OCI-LY7 (cell line): ENCODE results near the gene UMPS. TPM values are rescaled to one million over a fixed set of nuclear protein-coding genes. Genes with fewer than 3 reads are reported as not detected.

Experiments
- BruUV-seq: library from RNA; stranded (reverse); fragments of 400-500 nt; replicated peaks from 2 replicates; lab custom pipeline; 2021; lab: Mats Ljungman, UMichigan
- CTCF ChIA-PET: fragments of 300-600 bp; sonication (Branson Sonifier 250); formaldehyde crosslinking; loops from one replicate; lab custom pipeline; 2022; ENCODE audit warnings: antibody characterized with exemption; ENCODE audit not compliant: unreplicated experiment; lab: Charles Lee
- POLR2A ChIA-PET: fragments of 300-600 bp; sonication (Branson Sonifier 250); formaldehyde crosslinking; loops from one replicate; lab custom pipeline; 2022; ENCODE audit warnings: antibody characterized with exemption; lab: Charles Lee
- DNase-seq: peaks from one replicate; pipeline ENCODE4 v3.0.0-alpha.2; 2015; ENCODE audit warnings: low spot score
- H2AFZ ChIP-seq: fragments of 200-600 bp; sonication (generic), shearing (Covaris generic); 2 replicates; pipeline ENCODE4 v1.6.1; 2014; ENCODE audit warnings: mild to moderate bottlenecking, antibody characterized with exemption, low read length, moderate library complexity
- H3K27ac ChIP-seq: fragments of 200-600 bp; sonication (generic); 2 replicates; pipeline ENCODE4 v1.5.1; 2014; ENCODE audit warnings: mixed run types, low read depth, mild to moderate bottlenecking, moderate library complexity, low read length, inconsistent platforms; ENCODE audit not compliant: poor library complexity, severe bottlenecking
- H3K36me3 ChIP-seq: fragments of 200-600 bp; sonication (generic); 2 replicates; pipeline ENCODE4 v1.6.1; 2014; ENCODE audit warnings: mild to moderate bottlenecking, antibody characterized with exemption, low read length, moderate library complexity, mixed read lengths; ENCODE audit not compliant: insufficient read depth
- H3K4me1 ChIP-seq: fragments of 200-600 bp; sonication (generic); 2 replicates; pipeline ENCODE4 v1.5.1; 2014; ENCODE audit warnings: mild to moderate bottlenecking, low read length; ENCODE audit not compliant: insufficient read depth, poor library complexity, severe bottlenecking
- H3K4me2 ChIP-seq: fragments of 200-600 bp; sonication (generic); 2 replicates; pipeline ENCODE4 v1.6.1; 2014; ENCODE audit warnings: mild to moderate bottlenecking, low read length
- H3K4me3 ChIP-seq: fragments of 200-600 bp; sonication (generic); 2 replicates; pipeline ENCODE4 v1.5.1; 2014; ENCODE audit warnings: mild to moderate bottlenecking, low read depth, low read length; ENCODE audit not compliant: poor library complexity, severe bottlenecking
- H3K79me2 ChIP-seq: fragments of 200-600 bp; sonication (generic); 2 replicates; pipeline ENCODE4 v1.6.1; 2016; ENCODE audit warnings: low read depth, mild to moderate bottlenecking, low read length, moderate library complexity, mixed read lengths; ENCODE audit not compliant: insufficient read depth
- H3K9me2 ChIP-seq: fragments of 200-600 bp; sonication (generic); 2 replicates; pipeline ENCODE4 v1.6.1; 2016; ENCODE audit warnings: mild to moderate bottlenecking, low read length, mixed read lengths; ENCODE audit not compliant: insufficient read depth
- H3K9me3 ChIP-seq: fragments of 200-600 bp; sonication (generic); 2 replicates; pipeline ENCODE4 v1.6.1; 2014; ENCODE audit warnings: mild to moderate bottlenecking, mixed run types, low read length, mixed read lengths
- H4K20me1 ChIP-seq: fragments of 200-600 bp; sonication (generic); 2 replicates; pipeline ENCODE4 v1.6.1; 2014; ENCODE audit warnings: mild to moderate bottlenecking, antibody characterized with exemption, low read length, moderate library complexity, mixed read lengths; ENCODE audit not compliant: insufficient read depth
- CTCF ChIP-seq: fragments of 200-600 bp; sonication (generic); conservative IDR thresholded peaks from 2 replicates; pipeline ENCODE4 v1.5.1; 2014; ENCODE audit warnings: mild to moderate bottlenecking, antibody characterized with exemption, low read length, moderate library complexity, mixed read lengths
- EZH2phosphoT487 ChIP-seq: fragments of 200-600 bp; sonication (generic); IDR thresholded peaks from 2 replicates; pipeline ENCODE4 v1.6.1; 2018; ENCODE audit warnings: low read depth, borderline replicate concordance, mild to moderate bottlenecking, mixed run types, antibody characterized with exemption, low read length, moderate library complexity, mixed read lengths
- intact Hi-C: fragments of 100-400 bp; cut with micrococcal nuclease; formaldehyde crosslinking; loops from one replicate; pipeline ENCODE4 v1.10.0; 2022; ENCODE audit not compliant: unreplicated experiment
- total RNA-seq, 2 experiments: library from RNA; depleted of rRNA in 1 of 2; stranded (reverse); fragments of >200 nt in 1 of 2; shearing (Covaris generic) in 1 of 2; gene quantifications; 2 replicates each; pipeline ENCODE4 v1.2.3, GENCODE V29; 2014 to 2022

Gene UMPS
- total RNA-seq, 2 experiments from 2014 or later = 24.8 to 62.7 TPM

GRCh38 chr3:124685481-124685880 is 44.8 kb upstream of the UMPS start:
- H3K9me3 ChIP-seq = no peaks in the 10 kb centered on the region
- POLR2A ChIA-PET = no interaction called here
- no TSS peak for BruUV-seq
- H3K4me1 ChIP-seq = no peaks in the 10 kb centered on the region
- no peaks in the 10 kb centered on the region for H3K79me2 ChIP-seq
- no peaks in the 10 kb centered on the region for H4K20me1 ChIP-seq
- H3K9me2 ChIP-seq = no peaks in the 10 kb centered on the region
- H2AFZ ChIP-seq = no peak overlapping the region
- H3K4me3 ChIP-seq = no peak overlapping the region
- intact Hi-C loops = no loop called here
- no peak for DNase-seq
- CTCF ChIA-PET = interaction anchor here (0.6 kb wide), 1 partner anchor 1560 kb away, joined by 3 read pairs; no protein-coding TSS in a partner anchor
- TF ChIP-seq CTCF = no peak
- no peak for TF ChIP-seq EZH2phosphoT487
- H3K4me2 ChIP-seq = no peak overlapping the region
- H3K36me3 ChIP-seq = no peaks in the 10 kb centered on the region
- H3K27ac ChIP-seq = no peak overlapping the region

GRCh38 chr3:124686028-124686670 is 44.1 kb upstream of the UMPS start:
- no TSS peak for BruUV-seq
- CTCF ChIA-PET = interaction anchor here (0.6 kb wide), 1 partner anchor 1560 kb away, joined by 3 read pairs; no protein-coding TSS in a partner anchor

More at GRCh38 chr3:124686028-124686670, 44.1 kb upstream of the UMPS start:
- DNase-seq = no peak
- POLR2A ChIA-PET = no interaction called here
- no peaks in the 10 kb centered on the region for H3K9me3 ChIP-seq
- no peaks in the 10 kb centered on the region for H4K20me1 ChIP-seq
- H3K79me2 ChIP-seq = no peaks in the 10 kb centered on the region
- no peaks in the 10 kb centered on the region for H3K4me1 ChIP-seq
- no peak overlapping the region for H3K27ac ChIP-seq
- no peak overlapping the region for H3K4me3 ChIP-seq
- no peak overlapping the region for H3K4me2 ChIP-seq
- H3K36me3 ChIP-seq = no peaks in the 10 kb centered on the region
- TF ChIP-seq EZH2phosphoT487 (no peak), CTCF (no peak)
- no peaks in the 10 kb centered on the region for H3K9me2 ChIP-seq
- intact Hi-C loops = no loop called here
- no peak overlapping the region for H2AFZ ChIP-seq
